Gastroesophageal sphincter (tissue), 4 donors: ENCODE data around the gene TOB1. TPM values are rescaled to one million over a fixed set of nuclear protein-coding genes. Genes with fewer than 3 reads are reported as not detected.
A peak's percentile ranks its signal among the peaks of the same experiment; 100 is the strongest.

Experiments
- ATAC-seq: fragments of 150-250 bp; one replicate; pipeline ENCODE4 v1.9.1; 2016; ENCODE audit warnings: mild to moderate bottlenecking, moderate library complexity
- H3K27ac ChIP-seq, 4 donors: fragments of 200-600 bp; sonication (generic) in 3 of 4; 1 replicate in 3 of 4; 2 replicates in 1 of 4; pipeline ENCODE4 v1.5.1; 2016 to 2019
- H3K27me3 ChIP-seq: fragments of 200-600 bp; sonication (generic); one replicate; pipeline ENCODE4 v1.5.1; 2019
- H3K36me3 ChIP-seq, 2 donors: fragments of 200-600 bp; sonication (generic); one replicate each; pipeline ENCODE4 v1.5.1; 2019; ENCODE audit warnings: control low read depth in 1 of 2
- H3K4me1 ChIP-seq, 3 donors: fragments of 200-600 bp; sonication (generic); 1 replicate in 2 of 3; 2 replicates in 1 of 3; pipeline ENCODE4 v1.5.1; 2016 to 2019; ENCODE audit warnings: control low read depth in 2 of 3
- H3K4me3 ChIP-seq, 2 donors: fragments of 200-600 bp; sonication (generic); one replicate each; pipeline ENCODE4 v1.5.1; 2019; ENCODE audit warnings: mild to moderate bottlenecking in 1 of 2, moderate library complexity in 1 of 2
- H3K9me3 ChIP-seq, 3 donors: fragments of 200-600 bp; sonication (generic); one replicate each; pipeline ENCODE4 v1.5.1; 2017 to 2019; ENCODE audit warnings: control low read depth in 2 of 3
- CTCF ChIP-seq, 4 experiments: fragments of 200-600 bp in 2 of 4; fragments of 450-650 bp in 2 of 4; sonication (generic) in 1 of 4; IDR thresholded peaks; one replicate each; pipeline ENCODE4 v1.5.1; 2017 to 2019; ENCODE audit warnings: antibody characterized with exemption in 4 of 4, mild to moderate bottlenecking in 2 of 4, moderate library complexity in 2 of 4
- EP300 ChIP-seq: sonication (generic); formaldehyde crosslinking; IDR thresholded peaks from one replicate; pipeline ENCODE4 v1.6.1; 2017; ENCODE audit warnings: antibody characterized with exemption, mild to moderate bottlenecking
- POLR2A ChIP-seq, 2 donors: fragments of 450-650 bp; IDR thresholded peaks; one replicate each; pipeline ENCODE4 v1.6.1; 2017; ENCODE audit warnings: antibody characterized with exemption in 2 of 2, mild to moderate bottlenecking in 2 of 2, moderate library complexity in 1 of 2
- POLR2AphosphoS5 ChIP-seq: sonication (generic); formaldehyde crosslinking; IDR thresholded peaks from one replicate; pipeline ENCODE4 v1.6.1; 2017; ENCODE audit warnings: antibody characterized with exemption
- WGBS, 2 donors: methylation state at CpG; one replicate each; pipeline ENCODE4 v1.1.5; 2018; ENCODE audit warnings: low coverage in 1 of 2; 5-methylcytosine and 5-hydroxymethylcytosine counted together
- total RNA-seq, 4 donors: library from RNA; depleted of rRNA; stranded (reverse); fragments of >200 nt; gene quantifications; one replicate each; pipeline ENCODE4 v1.1.0, GENCODE V29; 2016

TOB1 gene
- total RNA-seq, 4 donors from 2014 or later: 27.8 to 47.2 (median 29.6) TPM

- H3K36me3 ChIP-seq: peaks cover 0 to 11% of the 10 kb centered on the region in 2 donors
- peak; percentile 75 for ATAC-seq
- WGBS, 2 donors: 0 to 2% methylated on average over 11 to 25 of the region's 35 CpGs
- no peaks in the 10 kb centered on the region for H3K9me3 ChIP-seq
- no peaks in the 10 kb centered on the region for H3K27me3 ChIP-seq
- H3K27ac ChIP-seq: peak overlapping the region; percentile 98 to 100 (median 100)
- H3K4me3 ChIP-seq: peak overlapping the region; percentile 82 to 92
- TF ChIP-seq POLR2AphosphoS5 (peak; percentile 73), EP300 (no peak), POLR2A (IDR thresholded peaks at IDR 0.05) (peak; percentile 46 to 59), CTCF (IDR thresholded peaks at IDR 0.05) (no peak)
- peaks cover 0 to 42% (median 9%) of the 10 kb centered on the region in 3 donors for H3K4me1 ChIP-seq
Measured at GRCh38 chr17:50867363-50868139, 1.4 kb upstream of the TOB1 start.

- peaks cover 0 to 13% of the 10 kb centered on the region in 2 donors for H3K36me3 ChIP-seq
Measured at GRCh38 chr17:50866950-50867362, 802 bp upstream of the TOB1 start.

GRCh38 chr17:50865868-50866260 is 290 bp downstream of the TOB1 start:
- ATAC-seq: peak; percentile 2
- peak overlapping the region; percentile 96 to 100 (median 100) for H3K27ac ChIP-seq
- peaks cover 0 to 17% of the 10 kb centered on the region in 2 donors for H3K36me3 ChIP-seq
- no CpG with 5 or more reads among the region's 53 CpGs for WGBS, 2 donors
- H3K9me3 ChIP-seq: no peaks in the 10 kb centered on the region
- peak overlapping the region; percentile 89 to 92 for H3K4me3 ChIP-seq
- no peaks in the 10 kb centered on the region for H3K27me3 ChIP-seq
- H3K4me1 ChIP-seq: peaks cover 0 to 49% (median 9%) of the 10 kb centered on the region in 3 donors
- peak in 1 of 4 experiments; percentile 22 for TF ChIP-seq CTCF (IDR thresholded peaks at IDR 0.05)
- TF ChIP-seq POLR2A (IDR thresholded peaks at IDR 0.05): no peak

More at GRCh38 chr17:50866950-50867362, 802 bp upstream of the TOB1 start:
- 0% methylated on average over 12 of the region's 28 CpGs; no CpG with 5 or more reads in 1 of the 2 donors for WGBS, 2 donors
- TF ChIP-seq POLR2A (IDR thresholded peaks at IDR 0.05) (no peak), EP300 (no peak), POLR2AphosphoS5 (no peak), CTCF (IDR thresholded peaks at IDR 0.05) (no peak)
- H3K27me3 ChIP-seq: no peaks in the 10 kb centered on the region
- H3K9me3 ChIP-seq: no peaks in the 10 kb centered on the region
- H3K4me3 ChIP-seq: peak overlapping the region; percentile 82 to 92
- H3K27ac ChIP-seq: peak overlapping the region; percentile 98 to 100 (median 100)
- peaks cover 0 to 42% (median 9%) of the 10 kb centered on the region in 3 donors for H3K4me1 ChIP-seq
- ATAC-seq: peak; percentile 15

- TF ChIP-seq POLR2AphosphoS5 (peak; percentile 30), EP300 (no peak)
- WGBS, 2 donors: 0 to 1% methylated on average over 14 to 21 of the region's 50 CpGs
- Histone ChIP-seq H3K4me3 (peak overlapping the region; percentile 89 to 92), H3K27ac (peak overlapping the region; percentile 96 to 100 (median 100)), H3K9me3 (no peaks in the 10 kb centered on the region), H3K36me3 (peaks cover 0 to 17% of the 10 kb centered on the region in 2 donors), H3K27me3 (no peaks in the 10 kb centered on the region), H3K4me1 (peaks cover 0 to 55% (median 9%) of the 10 kb centered on the region in 3 donors)
- no peak for ATAC-seq
Measured at GRCh38 chr17:50865060-50865867, 890 bp downstream of the TOB1 start.

DNA sequence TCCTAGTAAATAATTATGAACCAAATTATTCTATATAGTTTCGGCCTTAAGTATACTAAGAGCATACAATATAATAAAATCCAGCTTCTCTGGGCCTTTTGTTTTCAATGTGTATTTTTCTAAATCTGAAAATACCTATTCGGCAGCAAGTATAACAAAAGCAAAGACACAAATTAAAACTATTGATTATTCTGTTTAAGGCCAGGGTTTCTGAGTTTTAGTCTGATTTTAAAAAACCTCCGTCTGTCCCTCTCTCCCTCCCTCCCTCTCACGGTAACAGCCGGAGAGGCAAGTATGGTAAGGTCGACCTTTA is 1.5 kb downstream of the TOB1 start:
- no peak for TF ChIP-seq POLR2A (IDR thresholded peaks at IDR 0.05)
- TF ChIP-seq POLR2AphosphoS5: no peak
- no peak for TF ChIP-seq CTCF (IDR thresholded peaks at IDR 0.05)
- no peak for TF ChIP-seq EP300
- H3K4me3 ChIP-seq: peak overlapping the region; percentile 89 to 92
- peak overlapping the region; percentile 96 to 100 (median 100) for H3K27ac ChIP-seq
- H3K27me3 ChIP-seq: no peaks in the 10 kb centered on the region
- 5 to 10% methylated on average over 6 of the region's 6 CpGs for WGBS, 2 donors
- peaks cover 0 to 57% (median 9%) of the 10 kb centered on the region in 3 donors for H3K4me1 ChIP-seq
- ATAC-seq: no peak
- H3K9me3 ChIP-seq: no peaks in the 10 kb centered on the region
- peaks cover 0 to 17% of the 10 kb centered on the region in 2 donors for H3K36me3 ChIP-seq
